ENCODE data around the gene FRMD4A. TPM values are rescaled to one million over a fixed set of nuclear protein-coding genes. Genes with fewer than 3 reads are reported as not detected.

FRMD4A gene
- total and polyA plus RNA-seq, 2 experiments from 2014 or later: 11.9 to 17.5 TPM

GRCh38 chr10:14259696-14260566 is 70.8 kb downstream of the FRMD4A start:
- Histone ChIP-seq H3K4me1 (ENCODE audit: insufficient read depth) (no peaks in the 10 kb centered on the region), H3K9me2 (ENCODE audit: insufficient read depth) (no peaks in the 10 kb centered on the region), H3K4me3 (no peak overlapping the region), H3K4me2 (ENCODE audit: unreplicated experiment) (no peak overlapping the region), H3K27me3 (replicated peaks; ENCODE audit: insufficient read depth) (peaks cover 37% of the 10 kb centered on the region), H2AFZ (no peak overlapping the region), H3K36me3 (ENCODE audit: low read depth) (no peaks in the 10 kb centered on the region), H3F3A (ENCODE audit: insufficient read depth) (no peaks in the 10 kb centered on the region), H4K20me1 (ENCODE audit: insufficient read depth) (no peaks in the 10 kb centered on the region), H3K9ac (no peak overlapping the region), H3K9me3 (ENCODE audit: low read depth) (no peaks in the 10 kb centered on the region), H3K79me2 (ENCODE audit: insufficient read depth) (no peaks in the 10 kb centered on the region), H3K27ac (no peak overlapping the region)
- no peak for DNase-seq
- 16 to 19% methylated on average over 7 of the region's 7 CpGs for WGBS, 2 experiments (ENCODE audit: low coverage in 1 of 2, low lambda C conversion rate in 2 of 2, missing lambda C conversion rate in 2 of 2)
- TF ChIP-seq EZH2phosphoT487 (IDR thresholded peaks at IDR 0.05; ENCODE audit: insufficient read depth, low read depth) (no peak), EZH2 (IDR thresholded peaks at IDR 0.05; ENCODE audit: insufficient read depth, poor library complexity, severe bottlenecking) (no peak)
- in situ Hi-C loops (cut with MboI): no loop called here

GRCh38 chr10:14254368-14254767 is 76.4 kb downstream of the FRMD4A start:
- Histone ChIP-seq H3K4me1 (ENCODE audit: insufficient read depth) (no peaks in the 10 kb centered on the region), H2AFZ (no peak overlapping the region), H3K4me2 (ENCODE audit: unreplicated experiment) (no peak overlapping the region), H3F3A (ENCODE audit: insufficient read depth) (no peaks in the 10 kb centered on the region), H4K20me1 (ENCODE audit: insufficient read depth) (no peaks in the 10 kb centered on the region), H3K36me3 (ENCODE audit: low read depth) (no peaks in the 10 kb centered on the region), H3K4me3 (no peak overlapping the region), H3K9me2 (ENCODE audit: insufficient read depth) (no peaks in the 10 kb centered on the region), H3K27me3 (replicated peaks; ENCODE audit: insufficient read depth) (peaks cover 39% of the 10 kb centered on the region), H3K9ac (no peak overlapping the region), H3K9me3 (ENCODE audit: low read depth) (no peaks in the 10 kb centered on the region), H3K79me2 (ENCODE audit: insufficient read depth) (no peaks in the 10 kb centered on the region), H3K27ac (no peak overlapping the region)
- 36 to 39% methylated on average over 2 of the region's 2 CpGs for WGBS, 2 experiments (ENCODE audit: low coverage in 1 of 2, low lambda C conversion rate in 2 of 2, missing lambda C conversion rate in 2 of 2)
- in situ Hi-C loops (cut with MboI): no loop called here
- DNase-seq: no peak
- TF ChIP-seq EZH2phosphoT487 (IDR thresholded peaks at IDR 0.05; ENCODE audit: insufficient read depth, low read depth): no peak
- TF ChIP-seq EZH2 (IDR thresholded peaks at IDR 0.05; ENCODE audit: insufficient read depth, poor library complexity, severe bottlenecking): no peak

GRCh38 chr10:14253711-14254110 is 77.0 kb downstream of the FRMD4A start:
- H3K9ac ChIP-seq: no peak overlapping the region
- in situ Hi-C loops (cut with MboI): no loop called here
- no peaks in the 10 kb centered on the region for H3K4me1 ChIP-seq (ENCODE audit: insufficient read depth)
- H3K27me3 ChIP-seq (replicated peaks; ENCODE audit: insufficient read depth): peaks cover 42% of the 10 kb centered on the region
- no peaks in the 10 kb centered on the region for H3K79me2 ChIP-seq (ENCODE audit: insufficient read depth)
- no peak overlapping the region for H3K27ac ChIP-seq
- no peak for DNase-seq
- 42 to 45% methylated on average over 5 of the region's 5 CpGs for WGBS, 2 experiments (ENCODE audit: low coverage in 1 of 2, low lambda C conversion rate in 2 of 2, missing lambda C conversion rate in 2 of 2)
- TF ChIP-seq EZH2phosphoT487 (IDR thresholded peaks at IDR 0.05; ENCODE audit: insufficient read depth, low read depth) (no peak), EZH2 (IDR thresholded peaks at IDR 0.05; ENCODE audit: insufficient read depth, poor library complexity, severe bottlenecking) (no peak)
- no peaks in the 10 kb centered on the region for H3K36me3 ChIP-seq (ENCODE audit: low read depth)
- H3K9me3 ChIP-seq (ENCODE audit: low read depth): no peaks in the 10 kb centered on the region
- H3K4me3 ChIP-seq: no peak overlapping the region
- no peaks in the 10 kb centered on the region for H4K20me1 ChIP-seq (ENCODE audit: insufficient read depth)
- H3K9me2 ChIP-seq (ENCODE audit: insufficient read depth): no peaks in the 10 kb centered on the region
- no peak overlapping the region for H3K4me2 ChIP-seq (ENCODE audit: unreplicated experiment)
- H3F3A ChIP-seq (ENCODE audit: insufficient read depth): no peaks in the 10 kb centered on the region
- no peak overlapping the region for H2AFZ ChIP-seq

- Histone ChIP-seq H3K27ac (no peak overlapping the region), H3K36me3 (ENCODE audit: low read depth) (no peaks in the 10 kb centered on the region), H3F3A (ENCODE audit: insufficient read depth) (no peaks in the 10 kb centered on the region), H3K9me3 (ENCODE audit: low read depth) (no peaks in the 10 kb centered on the region), H4K20me1 (ENCODE audit: insufficient read depth) (no peaks in the 10 kb centered on the region), H3K4me2 (ENCODE audit: unreplicated experiment) (no peak overlapping the region), H3K27me3 (replicated peaks; ENCODE audit: insufficient read depth) (peaks cover 42% of the 10 kb centered on the region), H3K79me2 (ENCODE audit: insufficient read depth) (no peaks in the 10 kb centered on the region), H3K4me1 (ENCODE audit: insufficient read depth) (no peaks in the 10 kb centered on the region), H3K9ac (no peak overlapping the region), H3K4me3 (no peak overlapping the region), H2AFZ (no peak overlapping the region), H3K9me2 (ENCODE audit: insufficient read depth) (no peaks in the 10 kb centered on the region)
- in situ Hi-C loops (cut with MboI): no loop called here
- DNase-seq: no peak
- no peak for TF ChIP-seq EZH2phosphoT487 (IDR thresholded peaks at IDR 0.05; ENCODE audit: insufficient read depth, low read depth)
- no peak for TF ChIP-seq EZH2 (IDR thresholded peaks at IDR 0.05; ENCODE audit: insufficient read depth, poor library complexity, severe bottlenecking)
- WGBS, 2 experiments (ENCODE audit: low coverage in 1 of 2, low lambda C conversion rate in 2 of 2, missing lambda C conversion rate in 2 of 2): 68 to 75% methylated on average over 3 of the region's 3 CpGs
These were observed 77.6 kb downstream of the FRMD4A start for GRCh38 chr10:14253079-14253478.
